ENCODE measurements around the gene RMI2. TPM values are rescaled to one million over a fixed set of nuclear protein-coding genes. Genes with fewer than 3 reads are reported as not detected.
A peak's percentile ranks its signal among the peaks of the same experiment; 100 is the strongest.

RMI2 gene
- total and polyA plus RNA-seq, 5 experiments from 2014 or later, result 1.3 to 13.5 (median 2.8) TPM

- H3K4me3 Mint-ChIP-seq, result no peak overlapping the region
- POLR2A ChIA-PET, result interaction anchor here (1.3 kb wide), 1 partner anchor 12 kb away, joined by 3 read pairs; no protein-coding TSS in a partner anchor
- DNase-seq (no peak), ATAC-seq (no peak)
- H3K9me3 Mint-ChIP-seq, result no peaks in the 10 kb centered on the region
- H3K27me3 Mint-ChIP-seq, result peaks cover 0 to 2% (median 0%) of the 10 kb centered on the region in 5 donors
- peaks cover 12 to 42% (median 26%) of the 10 kb centered on the region in 4 donors for H3K4me1 Mint-ChIP-seq
- H3K36me3 Mint-ChIP-seq, result no peaks in the 10 kb centered on the region
- peak overlapping the region in 5 of 10 donors; percentile 10 to 73 (median 50) for H3K27ac Mint-ChIP-seq
Measured at GRCh38 chr16:11301645-11302501, 43.4 kb upstream of the RMI2 start.

DNA sequence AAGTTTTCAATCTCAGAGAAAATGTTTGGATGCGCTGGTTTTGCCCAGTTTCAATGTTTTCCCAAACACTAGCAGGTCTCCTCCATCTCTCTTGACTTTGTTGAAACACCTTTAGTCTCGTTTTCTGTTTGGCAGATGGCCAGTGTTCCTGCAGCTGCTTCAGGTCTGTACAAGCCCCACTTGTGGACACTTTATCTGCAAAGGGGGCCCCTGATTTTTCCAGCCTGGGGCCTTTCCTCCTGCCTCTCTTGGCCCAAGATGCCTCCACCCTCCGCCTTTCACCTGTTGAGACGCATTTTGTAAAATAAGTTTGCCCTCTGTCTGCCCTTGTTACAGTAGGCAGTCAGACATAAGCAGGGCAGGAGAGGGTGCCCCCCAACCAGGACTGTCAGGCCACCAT, 42.3 kb upstream of the RMI2 start:
- no peak for DNase-seq
- no peaks in the 10 kb centered on the region for H3K36me3 Mint-ChIP-seq
- H3K27ac Mint-ChIP-seq, result peak overlapping the region in 1 of 10 donors; percentile 70
- no peak overlapping the region for H3K4me3 Mint-ChIP-seq
- peaks cover 7 to 36% (median 17%) of the 10 kb centered on the region in 4 donors for H3K4me1 Mint-ChIP-seq
- peaks cover 0 to 2% (median 0%) of the 10 kb centered on the region in 5 donors for H3K27me3 Mint-ChIP-seq
- no peak for ATAC-seq
- POLR2A ChIA-PET, result no interaction called here
- no peaks in the 10 kb centered on the region for H3K9me3 Mint-ChIP-seq

GRCh38 chr16:11303405-11304138, 41.7 kb upstream of the RMI2 start:
- H3K4me1 Mint-ChIP-seq, result peaks cover 9 to 36% (median 19%) of the 10 kb centered on the region in 4 donors
- DNase-seq (no peak), ATAC-seq (no peak)
- no peaks in the 10 kb centered on the region for H3K36me3 Mint-ChIP-seq
- H3K4me3 Mint-ChIP-seq, result no peak overlapping the region
- POLR2A ChIA-PET, result interaction anchor here (1.5 to 1.6 kb wide), 2 partner anchors 48 to 50 kb away, joined by 3 to 4 read pairs; partner anchors contain the start of gene SOCS1
- H3K9me3 Mint-ChIP-seq, result no peaks in the 10 kb centered on the region
- peaks cover 0 to 2% (median 0%) of the 10 kb centered on the region in 5 donors for H3K27me3 Mint-ChIP-seq
- H3K27ac Mint-ChIP-seq, result peak overlapping the region in 1 of 10 donors; percentile 70

GRCh38 chr16:11306381-11306780, 38.9 kb upstream of the RMI2 start:
- H3K27ac Mint-ChIP-seq, result peak overlapping the region in 2 of 10 donors; percentile 25 to 87
- H3K4me1 Mint-ChIP-seq, result peaks cover 14 to 43% (median 30%) of the 10 kb centered on the region in 4 donors
- DNase-seq, result no peak
- H3K4me3 Mint-ChIP-seq, result no peak overlapping the region
- POLR2A ChIA-PET, result no interaction called here
- H3K36me3 Mint-ChIP-seq, result no peaks in the 10 kb centered on the region
- no peaks in the 10 kb centered on the region for H3K9me3 Mint-ChIP-seq
- H3K27me3 Mint-ChIP-seq, result peaks cover 0 to 2% (median 0%) of the 10 kb centered on the region in 5 donors
- ATAC-seq, result no peak

DNA sequence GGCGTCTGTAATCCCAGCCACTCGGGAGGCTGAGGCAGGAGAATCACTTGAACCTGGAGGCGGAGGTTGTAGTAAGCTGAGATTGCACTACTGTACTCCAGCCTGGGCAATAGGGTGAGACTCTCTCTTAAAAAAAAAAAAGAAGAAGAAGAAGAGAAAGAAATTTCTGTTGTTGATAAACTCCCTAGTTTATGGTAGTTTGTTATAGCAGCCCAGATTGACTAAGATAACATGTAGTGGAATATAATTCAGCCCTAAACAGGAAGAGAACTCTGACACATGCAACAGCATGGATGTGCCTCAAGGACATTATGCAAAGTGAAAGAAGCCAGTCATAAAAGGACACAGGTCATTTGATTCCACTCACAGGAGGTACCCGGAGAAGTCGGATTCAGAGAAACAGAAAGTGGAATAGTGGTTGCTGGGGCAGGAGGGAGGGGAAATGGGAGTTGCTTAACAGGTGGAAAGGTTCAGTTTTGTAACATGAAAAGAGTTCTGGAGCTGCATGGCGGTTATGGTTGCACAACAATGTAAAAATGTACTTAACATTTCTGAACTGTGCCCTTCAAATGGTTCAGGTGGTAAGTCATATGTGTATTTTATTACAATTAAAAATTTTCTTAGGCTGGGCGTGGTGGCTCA, 38.1 kb upstream of the RMI2 start:
- Mint-ChIP-seq H3K27me3 (no peaks in the 10 kb centered on the region), H3K4me1 (peaks cover 14 to 49% (median 35%) of the 10 kb centered on the region in 4 donors), H3K9me3 (no peaks in the 10 kb centered on the region), H3K27ac (peak overlapping the region in 5 of 10 donors; percentile 5 to 87 (median 34)), H3K36me3 (no peaks in the 10 kb centered on the region), H3K4me3 (peak overlapping the region in 1 of 10 donors; percentile 33)
- DNase-seq, result no peak
- POLR2A ChIA-PET, result interaction anchor here (5.5 to 5.6 kb wide), 2 partner anchors 9 to 50 kb away, joined by 33 to 71 read pairs; partner anchors contain the start of gene SOCS1
- no peak for ATAC-seq

DNA sequence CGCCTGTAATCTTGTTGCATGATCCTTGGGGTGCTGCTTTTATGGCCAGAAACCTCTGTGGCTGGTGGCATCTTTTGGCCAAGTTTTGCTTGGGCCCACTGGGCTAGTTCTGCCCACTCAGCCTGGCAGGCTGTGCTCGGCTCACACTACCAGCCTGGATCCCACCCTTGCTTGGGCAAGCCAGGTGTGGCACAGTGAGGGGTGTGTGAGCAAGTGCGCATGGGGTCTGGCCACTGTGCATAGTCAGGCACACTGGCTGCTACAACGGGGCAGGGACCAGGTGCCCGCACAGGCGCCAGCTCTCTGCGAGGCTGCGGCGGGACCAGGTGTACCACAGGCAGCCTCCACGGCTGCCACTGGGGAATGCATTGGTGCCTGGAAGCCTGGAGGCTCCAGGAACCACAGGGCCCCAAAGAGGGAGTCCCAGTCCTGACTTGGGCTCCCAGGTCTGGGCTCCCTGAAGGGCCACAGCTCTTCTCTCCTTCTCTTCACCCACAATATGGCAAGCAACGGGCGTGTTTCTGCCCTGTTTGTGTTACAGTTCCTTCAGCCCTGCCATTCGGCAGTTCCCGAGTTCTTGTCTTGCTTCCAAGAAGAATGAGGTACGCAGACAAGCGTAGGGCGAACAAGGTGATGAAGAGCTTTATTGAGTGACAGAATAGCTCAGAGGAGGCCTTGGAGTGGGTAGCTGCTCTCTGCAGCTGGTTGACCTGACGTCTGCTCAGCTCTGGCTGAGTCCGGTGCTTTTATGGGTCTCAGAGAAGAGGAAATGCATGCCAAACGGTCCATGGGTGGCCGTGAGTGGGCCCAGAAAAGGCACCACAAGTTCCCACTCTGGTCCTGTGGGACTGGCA, 37.4 kb upstream of the RMI2 start:
- H3K27ac Mint-ChIP-seq, result peak overlapping the region in 5 of 10 donors; percentile 23 to 63 (median 48)
- H3K4me3 Mint-ChIP-seq, result no peak overlapping the region
- ATAC-seq, result no peak
- no peaks in the 10 kb centered on the region for H3K27me3 Mint-ChIP-seq
- H3K4me1 Mint-ChIP-seq, result peaks cover 16 to 56% (median 40%) of the 10 kb centered on the region in 4 donors
- no peak for DNase-seq
- no peaks in the 10 kb centered on the region for H3K36me3 Mint-ChIP-seq
- POLR2A ChIA-PET, result interaction anchor here (0.9 to 5.6 kb wide), 4 partner anchors 8 to 51 kb away, joined by 4 to 71 read pairs (median 20); partner anchors contain the start of gene SOCS1
- H3K9me3 Mint-ChIP-seq, result no peaks in the 10 kb centered on the region

GRCh38 chr16:11308493-11309283, 36.6 kb upstream of the RMI2 start:
- ATAC-seq (no peak), DNase-seq (no peak)
- no peaks in the 10 kb centered on the region for H3K9me3 Mint-ChIP-seq
- no peaks in the 10 kb centered on the region for H3K36me3 Mint-ChIP-seq
- H3K27me3 Mint-ChIP-seq, result no peaks in the 10 kb centered on the region
- POLR2A ChIA-PET, result interaction anchor here (0.9 to 5.6 kb wide), 4 partner anchors 9 to 52 kb away, joined by 4 to 71 read pairs (median 20); partner anchors contain the start of gene SOCS1
- peaks cover 17 to 62% (median 46%) of the 10 kb centered on the region in 4 donors for H3K4me1 Mint-ChIP-seq
- peak overlapping the region in 5 of 10 donors; percentile 12 to 82 (median 68) for H3K27ac Mint-ChIP-seq
- H3K4me3 Mint-ChIP-seq, result peak overlapping the region in 3 of 10 donors; percentile 19 to 68 (median 29)

GRCh38 chr16:11309895-11310633, 35.2 kb upstream of the RMI2 start:
- Mint-ChIP-seq H3K9me3 (no peaks in the 10 kb centered on the region), H3K27ac (peak overlapping the region; percentile 57 to 94 (median 88)), H3K4me1 (peaks cover 15 to 68% (median 48%) of the 10 kb centered on the region in 4 donors), H3K4me3 (peak overlapping the region in 8 of 10 donors; percentile 24 to 58 (median 39)), H3K36me3 (no peaks in the 10 kb centered on the region), H3K27me3 (no peaks in the 10 kb centered on the region)
- ATAC-seq (no peak), DNase-seq (peak in 1 of 10 donors; percentile 29)
- POLR2A ChIA-PET, result interaction anchor here (1.3 to 5.6 kb wide), 5 partner anchors 12 to 53 kb away, joined by 5 to 71 read pairs (median 7); partner anchors contain the start of gene SOCS1

- Mint-ChIP-seq H3K36me3 (no peaks in the 10 kb centered on the region), H3K27ac (peak overlapping the region; percentile 76 to 98 (median 94)), H3K4me1 (peaks cover 15 to 67% (median 48%) of the 10 kb centered on the region in 4 donors), H3K9me3 (no peaks in the 10 kb centered on the region), H3K4me3 (peak overlapping the region in 7 of 10 donors; percentile 51 to 81 (median 72)), H3K27me3 (no peaks in the 10 kb centered on the region)
- POLR2A ChIA-PET, result interaction anchor here (1.3 to 5.6 kb wide), 4 partner anchors 13 to 54 kb away, joined by 5 to 71 read pairs (median 20); partner anchors contain the start of gene SOCS1
- DNase-seq, result no peak
- no peak for ATAC-seq
Measured at GRCh38 chr16:11310634-11310977, 34.7 kb upstream of the RMI2 start.

GRCh38 chr16:11310997-11311561, 34.2 kb upstream of the RMI2 start:
- no peaks in the 10 kb centered on the region for H3K9me3 Mint-ChIP-seq
- POLR2A ChIA-PET, result interaction anchor here (1.3 to 5.6 kb wide), 4 partner anchors 13 to 54 kb away, joined by 5 to 71 read pairs (median 20); partner anchors contain the start of gene SOCS1
- H3K27ac Mint-ChIP-seq, result peak overlapping the region; percentile 76 to 98 (median 94)
- peaks cover 15 to 67% (median 48%) of the 10 kb centered on the region in 4 donors for H3K4me1 Mint-ChIP-seq
- no peaks in the 10 kb centered on the region for H3K27me3 Mint-ChIP-seq
- no peaks in the 10 kb centered on the region for H3K36me3 Mint-ChIP-seq
- peak; percentile 81 to 92 for ATAC-seq
- H3K4me3 Mint-ChIP-seq, result peak overlapping the region; percentile 40 to 81 (median 72)
- peak in 9 of 10 donors; percentile 8 to 81 (median 60) for DNase-seq

All from naive thymus-derived CD8-positive, alpha-beta T cell (primary cell).